Measurements from ENCODE around the gene TRMT1.

GRCh38 chr19:13077240-13077639 is 39.3 kb downstream of the TRMT1 start:
- TF ChIP-seq, protein P1, sequence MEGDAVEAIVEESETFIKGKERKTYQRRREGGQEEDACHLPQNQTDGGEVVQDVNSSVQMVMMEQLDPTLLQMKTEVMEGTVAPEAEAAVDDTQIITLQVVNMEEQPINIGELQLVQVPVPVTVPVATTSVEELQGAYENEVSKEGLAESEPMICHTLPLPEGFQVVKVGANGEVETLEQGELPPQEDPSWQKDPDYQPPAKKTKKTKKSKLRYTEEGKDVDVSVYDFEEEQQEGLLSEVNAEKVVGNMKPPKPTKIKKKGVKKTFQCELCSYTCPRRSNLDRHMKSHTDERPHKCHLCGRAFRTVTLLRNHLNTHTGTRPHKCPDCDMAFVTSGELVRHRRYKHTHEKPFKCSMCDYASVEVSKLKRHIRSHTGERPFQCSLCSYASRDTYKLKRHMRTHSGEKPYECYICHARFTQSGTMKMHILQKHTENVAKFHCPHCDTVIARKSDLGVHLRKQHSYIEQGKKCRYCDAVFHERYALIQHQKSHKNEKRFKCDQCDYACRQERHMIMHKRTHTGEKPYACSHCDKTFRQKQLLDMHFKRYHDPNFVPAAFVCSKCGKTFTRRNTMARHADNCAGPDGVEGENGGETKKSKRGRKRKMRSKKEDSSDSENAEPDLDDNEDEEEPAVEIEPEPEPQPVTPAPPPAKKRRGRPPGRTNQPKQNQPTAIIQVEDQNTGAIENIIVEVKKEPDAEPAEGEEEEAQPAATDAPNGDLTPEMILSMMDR (conservative IDR thresholded peaks at IDR 0.05) = no peak
- TF ChIP-seq ZFX (IDR thresholded peaks at IDR 0.05) = no peak

Measured in C4-2B (cell line).